HFF-Myc (cell line): ENCODE results near the gene NCOA6.

Experiments used
- DNase-seq: peaks from one replicate; pipeline ENCODE4 v3.0.0-alpha.2; 2011; ENCODE audit warnings: low read depth; ENCODE audit errors: extremely low read depth
- H3K4me3 ChIP-seq: replicated peaks from 2 replicates; pipeline ENCODE4 v1.5.1; 2011; ENCODE audit warnings: low read depth, mild to moderate bottlenecking, control low read depth, low read length
- CTCF ChIP-seq: IDR thresholded peaks from 2 replicates; pipeline ENCODE4 v1.5.1; 2012; ENCODE audit warnings: mild to moderate bottlenecking, low read depth, low read length, control low read depth; ENCODE audit errors: missing control alignments

The NCOA6 gene

DNA sequence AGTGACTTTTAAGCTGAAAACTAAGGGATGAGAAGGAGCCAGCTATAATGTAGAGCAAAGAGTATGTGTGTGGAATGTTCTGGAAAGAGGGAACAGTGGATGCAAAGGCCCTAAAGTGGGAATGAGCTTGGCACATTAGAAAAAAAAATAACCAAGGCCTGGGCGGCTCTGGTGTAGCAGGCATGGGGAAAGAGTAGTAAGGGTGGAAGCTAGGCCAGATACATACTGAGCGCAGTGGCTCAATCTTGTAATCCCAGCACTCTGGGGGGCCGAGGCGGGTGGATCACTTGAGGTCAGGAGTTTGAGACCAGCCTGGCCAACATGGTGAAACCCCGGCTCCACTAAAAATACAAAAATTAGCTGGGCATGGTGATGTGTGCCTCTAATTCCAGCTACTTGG is 38.8 kb upstream of the NCOA6 start:
- no peak overlapping the region for H3K4me3 ChIP-seq
- DNase-seq = no peak
- TF ChIP-seq CTCF = no peak

DNA sequence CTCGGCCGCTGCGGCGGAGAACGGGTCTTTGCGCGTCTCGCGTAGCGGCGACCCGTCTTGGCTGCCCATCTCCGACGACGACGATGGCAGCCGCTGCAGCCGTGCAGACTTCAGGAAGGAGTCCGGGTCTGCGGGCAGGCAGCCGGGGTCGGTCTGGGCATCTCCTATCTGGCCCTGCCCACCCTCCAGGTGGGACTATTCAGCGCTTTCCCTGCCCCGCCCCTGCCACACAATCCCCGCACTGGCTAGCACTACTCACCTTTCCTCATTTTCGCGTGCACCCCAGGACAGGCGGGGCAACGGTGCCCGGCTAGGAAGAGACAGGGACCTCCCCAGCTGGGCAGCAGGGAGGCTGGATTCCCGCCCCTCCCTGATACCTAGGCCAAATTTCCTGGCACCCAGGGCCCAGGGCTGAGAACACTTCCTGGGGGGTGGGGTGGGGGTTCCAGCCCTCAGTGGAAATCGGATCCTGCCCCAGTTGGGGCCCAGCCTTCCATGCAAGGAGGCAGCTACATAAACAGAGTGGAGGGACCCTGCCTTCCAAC is 38.0 kb upstream of the NCOA6 start:
- TF ChIP-seq CTCF = no peak

GRCh38 chr20:34862724-34863123 is 37.3 kb upstream of the NCOA6 start:
- TF ChIP-seq CTCF = no peak
- DNase-seq = no peak

More for the DNA sequence above, 38.0 kb upstream of the NCOA6 start:
- no peak overlapping the region for H3K4me3 ChIP-seq
- DNase-seq = no peak

DNA sequence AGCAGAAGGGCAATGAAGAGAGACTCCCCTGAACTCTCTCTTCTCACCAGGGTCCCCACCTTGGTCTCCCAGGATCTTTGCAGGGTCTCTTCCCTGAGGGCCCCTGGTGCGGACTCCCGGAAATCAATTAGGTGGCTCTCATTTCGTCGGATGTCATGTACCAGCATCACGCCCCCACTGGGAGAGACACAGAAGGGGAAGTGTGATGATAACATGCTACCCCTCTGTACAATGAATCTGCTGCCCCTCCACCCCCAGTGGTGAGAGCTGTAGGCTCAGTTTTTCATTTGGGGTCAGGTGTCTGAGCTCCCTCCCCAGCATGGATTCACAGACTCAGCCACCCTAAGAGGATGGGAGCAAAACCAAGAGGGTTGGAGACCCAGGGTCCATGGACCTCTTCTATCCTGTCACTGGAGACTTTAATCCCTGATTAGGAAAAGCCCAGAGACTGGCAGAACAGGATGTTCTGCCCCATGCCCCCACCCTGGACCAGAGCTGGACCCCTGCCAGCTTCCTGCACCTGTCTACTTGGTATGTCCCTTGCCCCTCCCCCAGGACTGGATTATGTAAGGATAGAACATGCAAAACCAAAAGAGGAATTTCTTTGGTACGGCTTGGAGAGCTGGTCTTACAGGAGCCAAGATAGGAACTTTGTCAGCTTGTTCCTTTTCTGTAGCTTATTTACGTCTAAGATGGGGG is 36.1 kb upstream of the NCOA6 start:
- DNase-seq = no peak
- no peak overlapping the region for H3K4me3 ChIP-seq
- TF ChIP-seq CTCF = no peak

More at GRCh38 chr20:34862724-34863123, 37.3 kb upstream of the NCOA6 start:
- H3K4me3 ChIP-seq = no peak overlapping the region

DNA sequence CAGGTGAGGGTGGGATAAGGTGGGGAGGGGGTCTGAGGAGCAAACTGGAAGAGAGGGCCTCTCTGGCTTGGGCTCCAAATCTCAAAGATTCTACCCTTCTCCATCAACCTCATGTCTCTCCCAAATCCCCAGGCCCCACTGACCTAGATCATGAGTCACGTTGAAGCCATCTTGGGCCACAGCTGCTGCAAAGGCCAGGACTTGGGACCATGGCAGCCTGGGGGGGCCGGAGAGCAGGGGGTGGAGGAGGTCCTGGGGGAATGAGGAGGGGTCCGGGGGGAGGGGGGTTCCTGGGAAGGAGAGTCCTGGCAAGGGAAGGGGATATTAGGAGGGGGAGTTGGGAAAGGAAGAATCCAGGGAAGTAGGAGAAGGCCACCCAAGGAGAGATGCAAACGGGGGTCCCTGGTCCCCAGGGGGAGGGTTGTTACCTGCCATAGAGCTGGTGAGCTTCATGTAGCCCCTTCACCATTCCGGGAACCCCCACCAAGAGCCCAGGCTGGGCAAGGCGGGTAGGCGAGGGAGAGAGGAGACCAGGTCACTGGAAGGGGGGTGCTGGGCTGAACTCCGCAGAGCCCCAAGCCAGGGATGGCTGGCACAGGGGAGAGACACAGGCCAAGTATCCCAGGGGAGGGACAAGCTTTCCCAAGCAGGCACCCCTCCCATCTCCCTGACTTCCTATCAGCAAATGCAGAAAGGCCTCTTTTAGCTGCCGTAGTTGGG is 34.5 kb upstream of the NCOA6 start:
- no peak overlapping the region for H3K4me3 ChIP-seq
- no peak for TF ChIP-seq CTCF
- no peak for DNase-seq

DNA sequence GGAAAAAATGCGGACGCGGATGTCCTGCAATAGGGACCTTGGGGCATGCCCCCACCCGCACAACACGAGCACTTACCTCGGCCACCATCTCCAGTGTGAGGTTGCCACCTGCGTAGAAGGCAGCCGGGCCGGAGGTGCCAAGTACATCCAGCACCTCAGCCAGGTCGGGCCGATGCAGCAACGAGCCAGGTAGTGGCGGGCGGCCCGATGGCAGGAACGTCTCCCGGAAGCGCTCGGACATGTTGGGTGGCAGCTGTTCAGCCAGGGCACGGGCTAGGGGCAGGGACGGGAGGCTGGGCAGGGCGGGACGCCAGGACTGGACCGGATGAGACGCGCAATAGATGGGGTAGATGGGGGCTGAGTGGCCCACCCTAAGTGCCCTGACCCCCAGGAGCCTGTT is 33.9 kb upstream of the NCOA6 start:
- DNase-seq = no peak
- H3K4me3 ChIP-seq = no peak overlapping the region
- no peak for TF ChIP-seq CTCF
